Measurements from ENCODE around the gene FADS2.

DNA sequence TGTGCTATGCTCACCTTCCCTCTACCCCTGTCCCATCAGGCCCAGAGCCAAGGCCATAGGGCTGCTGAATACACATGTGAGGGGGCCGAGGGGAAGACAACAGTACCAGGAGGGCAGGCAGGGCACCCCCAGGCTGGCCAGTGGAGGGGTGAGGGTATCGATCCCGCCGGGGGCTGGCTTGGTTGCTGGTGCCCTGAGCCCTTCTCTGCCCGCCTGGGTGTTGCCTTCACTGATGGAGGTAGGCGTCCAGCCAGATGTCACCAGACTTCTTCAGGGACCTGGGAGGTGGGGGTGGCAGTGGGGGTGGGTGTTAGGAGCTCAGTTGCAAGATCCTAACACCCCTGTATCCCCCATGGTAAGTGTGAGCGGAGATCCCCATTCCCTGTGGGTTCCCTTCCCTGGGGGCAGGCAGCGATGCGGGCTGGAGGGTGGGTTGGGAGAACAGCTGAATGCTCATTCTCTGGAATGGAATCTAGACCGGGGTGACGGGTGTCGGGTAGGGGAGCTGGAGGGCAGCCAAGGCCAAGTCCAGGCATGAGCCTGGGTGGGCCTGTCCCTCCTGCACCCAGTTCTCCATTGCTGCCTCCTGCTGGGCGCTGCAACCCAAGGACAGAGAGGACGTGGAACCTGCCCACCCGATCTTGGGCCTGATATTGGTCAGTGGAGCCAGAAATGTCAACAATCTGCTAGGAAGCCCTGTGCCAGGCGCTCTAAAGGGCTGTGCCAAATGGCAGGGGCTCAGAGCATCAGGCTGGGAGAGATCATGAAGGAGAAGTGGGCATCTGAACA lies 45.7 kb downstream of the FADS2 start:
- no peak for TF ChIP-seq EZH2 (IDR thresholded peaks at IDR 0.05; ENCODE audit: borderline replicate concordance)
- TF ChIP-seq, protein P1, sequence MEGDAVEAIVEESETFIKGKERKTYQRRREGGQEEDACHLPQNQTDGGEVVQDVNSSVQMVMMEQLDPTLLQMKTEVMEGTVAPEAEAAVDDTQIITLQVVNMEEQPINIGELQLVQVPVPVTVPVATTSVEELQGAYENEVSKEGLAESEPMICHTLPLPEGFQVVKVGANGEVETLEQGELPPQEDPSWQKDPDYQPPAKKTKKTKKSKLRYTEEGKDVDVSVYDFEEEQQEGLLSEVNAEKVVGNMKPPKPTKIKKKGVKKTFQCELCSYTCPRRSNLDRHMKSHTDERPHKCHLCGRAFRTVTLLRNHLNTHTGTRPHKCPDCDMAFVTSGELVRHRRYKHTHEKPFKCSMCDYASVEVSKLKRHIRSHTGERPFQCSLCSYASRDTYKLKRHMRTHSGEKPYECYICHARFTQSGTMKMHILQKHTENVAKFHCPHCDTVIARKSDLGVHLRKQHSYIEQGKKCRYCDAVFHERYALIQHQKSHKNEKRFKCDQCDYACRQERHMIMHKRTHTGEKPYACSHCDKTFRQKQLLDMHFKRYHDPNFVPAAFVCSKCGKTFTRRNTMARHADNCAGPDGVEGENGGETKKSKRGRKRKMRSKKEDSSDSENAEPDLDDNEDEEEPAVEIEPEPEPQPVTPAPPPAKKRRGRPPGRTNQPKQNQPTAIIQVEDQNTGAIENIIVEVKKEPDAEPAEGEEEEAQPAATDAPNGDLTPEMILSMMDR (IDR thresholded peaks at IDR 0.05; ENCODE audit: poor library complexity) = no peak
- TF ChIP-seq EZH2phosphoT487 (IDR thresholded peaks at IDR 0.05; ENCODE audit: low read depth, severe bottlenecking, unreplicated experiment) = no peak
